ENCODE measurements around the gene LRP2. TPM values are rescaled to one million over a fixed set of nuclear protein-coding genes. Genes with fewer than 3 reads are reported as not detected.
A peak's percentile ranks its signal among the peaks of the same experiment; 100 is the strongest.

The LRP2 gene
- total RNA-seq, 1 experiment from 2014 or later: 0.59 TPM

- TF ChIP-seq, protein P1, sequence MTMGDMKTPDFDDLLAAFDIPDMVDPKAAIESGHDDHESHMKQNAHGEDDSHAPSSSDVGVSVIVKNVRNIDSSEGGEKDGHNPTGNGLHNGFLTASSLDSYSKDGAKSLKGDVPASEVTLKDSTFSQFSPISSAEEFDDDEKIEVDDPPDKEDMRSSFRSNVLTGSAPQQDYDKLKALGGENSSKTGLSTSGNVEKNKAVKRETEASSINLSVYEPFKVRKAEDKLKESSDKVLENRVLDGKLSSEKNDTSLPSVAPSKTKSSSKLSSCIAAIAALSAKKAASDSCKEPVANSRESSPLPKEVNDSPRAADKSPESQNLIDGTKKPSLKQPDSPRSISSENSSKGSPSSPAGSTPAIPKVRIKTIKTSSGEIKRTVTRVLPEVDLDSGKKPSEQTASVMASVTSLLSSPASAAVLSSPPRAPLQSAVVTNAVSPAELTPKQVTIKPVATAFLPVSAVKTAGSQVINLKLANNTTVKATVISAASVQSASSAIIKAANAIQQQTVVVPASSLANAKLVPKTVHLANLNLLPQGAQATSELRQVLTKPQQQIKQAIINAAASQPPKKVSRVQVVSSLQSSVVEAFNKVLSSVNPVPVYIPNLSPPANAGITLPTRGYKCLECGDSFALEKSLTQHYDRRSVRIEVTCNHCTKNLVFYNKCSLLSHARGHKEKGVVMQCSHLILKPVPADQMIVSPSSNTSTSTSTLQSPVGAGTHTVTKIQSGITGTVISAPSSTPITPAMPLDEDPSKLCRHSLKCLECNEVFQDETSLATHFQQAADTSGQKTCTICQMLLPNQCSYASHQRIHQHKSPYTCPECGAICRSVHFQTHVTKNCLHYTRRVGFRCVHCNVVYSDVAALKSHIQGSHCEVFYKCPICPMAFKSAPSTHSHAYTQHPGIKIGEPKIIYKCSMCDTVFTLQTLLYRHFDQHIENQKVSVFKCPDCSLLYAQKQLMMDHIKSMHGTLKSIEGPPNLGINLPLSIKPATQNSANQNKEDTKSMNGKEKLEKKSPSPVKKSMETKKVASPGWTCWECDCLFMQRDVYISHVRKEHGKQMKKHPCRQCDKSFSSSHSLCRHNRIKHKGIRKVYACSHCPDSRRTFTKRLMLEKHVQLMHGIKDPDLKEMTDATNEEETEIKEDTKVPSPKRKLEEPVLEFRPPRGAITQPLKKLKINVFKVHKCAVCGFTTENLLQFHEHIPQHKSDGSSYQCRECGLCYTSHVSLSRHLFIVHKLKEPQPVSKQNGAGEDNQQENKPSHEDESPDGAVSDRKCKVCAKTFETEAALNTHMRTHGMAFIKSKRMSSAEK (CRISPR knock-in tag; IDR thresholded peaks at IDR 0.05; ENCODE audit: borderline replicate concordance): no peak
- TF ChIP-seq TEAD4 (CRISPR knock-in tag; IDR thresholded peaks at IDR 0.05): no peak
Observed at GRCh38 chr2:169397697-169398096, 35.4 kb upstream of the LRP2 start (continued).

DNA sequence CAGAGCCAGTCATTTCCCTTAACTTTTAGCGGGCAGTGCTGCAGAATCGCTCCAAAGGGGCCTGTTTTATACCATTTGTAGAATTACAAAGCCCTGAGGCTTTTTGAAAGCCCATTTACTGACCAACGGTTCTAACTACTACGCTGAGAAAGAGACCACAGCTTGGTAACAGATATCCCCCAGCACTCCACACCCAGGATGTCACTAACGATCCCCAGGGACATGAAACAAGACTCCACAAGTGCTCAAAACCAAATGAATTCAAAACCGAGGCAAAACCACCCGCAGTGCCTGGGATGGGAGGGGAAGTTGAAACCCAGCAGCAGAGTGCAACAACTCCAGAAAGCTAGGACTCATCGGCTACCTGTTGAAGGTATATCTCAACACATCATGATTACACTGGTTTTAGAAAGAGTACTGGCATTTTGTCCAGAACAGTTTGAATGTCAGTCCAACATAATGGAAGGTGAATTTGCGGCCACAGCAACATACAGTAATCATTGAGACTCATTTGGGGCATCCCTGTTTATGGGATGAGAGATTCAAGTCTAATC is 33.6 kb upstream of the LRP2 start:
- DNase-seq (ENCODE audit: low spot score) (no peak), ATAC-seq (peak; percentile 46; the same call in 1 of the 2 replicates)
- H3K4me1 Mint-ChIP-seq: peaks cover 27% of the 10 kb centered on the region
- CTCF ChIA-PET: interaction anchor here (0.8 to 1.8 kb wide), 2 partner anchors 174 to 288 kb away, joined by 4 read pairs; no protein-coding TSS in a partner anchor
- no peak for TF ChIP-seq ZNF396 (CRISPR knock-in tag; IDR thresholded peaks at IDR 0.05; ENCODE audit: borderline replicate concordance)
- H3K27me3 Mint-ChIP-seq (ENCODE audit: low read depth): peaks cover 6% of the 10 kb centered on the region; the same call in 1 of the 2 replicates
- no peak overlapping the region for H3K4me3 Mint-ChIP-seq
- H3K27ac Mint-ChIP-seq: no peak overlapping the region
- H3K9me3 Mint-ChIP-seq: peaks cover 16% of the 10 kb centered on the region
- POLR2A ChIA-PET: no interaction called here
- peaks cover 13% of the 10 kb centered on the region for H3K36me3 Mint-ChIP-seq

DNA sequence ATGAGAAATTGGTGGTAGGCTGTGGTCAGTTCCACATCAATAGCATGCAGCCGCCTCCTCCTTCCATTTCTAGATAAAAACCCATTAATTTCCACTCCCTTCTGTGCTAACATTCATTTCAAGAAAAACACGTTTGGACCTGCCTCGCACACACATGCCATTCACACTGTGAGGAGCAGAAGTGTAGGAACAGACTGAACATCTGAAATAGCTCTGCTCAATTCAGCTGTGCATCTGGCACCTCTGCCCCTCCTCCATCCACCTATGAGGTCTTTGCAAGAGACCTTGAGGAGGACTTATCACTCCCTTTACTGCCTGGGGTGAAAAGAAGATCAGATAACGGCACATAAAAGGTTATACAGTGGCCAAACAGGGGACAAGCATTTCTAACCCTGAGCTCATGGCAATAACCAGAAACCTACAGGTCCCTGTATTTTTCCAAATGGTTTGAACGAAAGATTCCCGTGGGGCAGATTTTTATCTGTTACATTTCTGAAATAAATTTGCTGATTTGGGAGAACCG is 30.8 kb upstream of the LRP2 start:
- TF ChIP-seq NR3C1 (CRISPR knock-in tag; conservative IDR thresholded peaks at IDR 0.05; ENCODE audit: low read depth): no peak
- TF ChIP-seq PRDM15 (CRISPR knock-in tag; IDR thresholded peaks at IDR 0.05): no peak
- no peak for TF ChIP-seq ATF1 (CRISPR knock-in tag; IDR thresholded peaks at IDR 0.05)
- TF ChIP-seq ZNF512 (CRISPR knock-in tag; IDR thresholded peaks at IDR 0.05; ENCODE audit: borderline replicate concordance): no peak
- no peak for TF ChIP-seq TP53 (CRISPR knock-in tag; IDR thresholded peaks at IDR 0.05)
- TF ChIP-seq SMAD3 (CRISPR knock-in tag; IDR thresholded peaks at IDR 0.05; ENCODE audit: borderline replicate concordance): no peak
- TF ChIP-seq, protein P2, sequence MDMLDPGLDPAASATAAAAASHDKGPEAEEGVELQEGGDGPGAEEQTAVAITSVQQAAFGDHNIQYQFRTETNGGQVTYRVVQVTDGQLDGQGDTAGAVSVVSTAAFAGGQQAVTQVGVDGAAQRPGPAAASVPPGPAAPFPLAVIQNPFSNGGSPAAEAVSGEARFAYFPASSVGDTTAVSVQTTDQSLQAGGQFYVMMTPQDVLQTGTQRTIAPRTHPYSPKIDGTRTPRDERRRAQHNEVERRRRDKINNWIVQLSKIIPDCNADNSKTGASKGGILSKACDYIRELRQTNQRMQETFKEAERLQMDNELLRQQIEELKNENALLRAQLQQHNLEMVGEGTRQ (CRISPR knock-in tag; IDR thresholded peaks at IDR 0.05): no peak
- no peak for TF ChIP-seq CREB1 (CRISPR knock-in tag; IDR thresholded peaks at IDR 0.05)
- TF ChIP-seq IRF1 (CRISPR knock-in tag; IDR thresholded peaks at IDR 0.05): no peak
- POLR2A ChIA-PET: no interaction called here
- Mint-ChIP-seq H3K4me3 (no peak overlapping the region), H3K4me1 (peaks cover 30% of the 10 kb centered on the region), H3K27me3 (ENCODE audit: low read depth) (peaks cover 2% of the 10 kb centered on the region; the same call in 1 of the 2 replicates), H3K9me3 (no peaks in the 10 kb centered on the region), H3K36me3 (no peaks in the 10 kb centered on the region), H3K27ac (no peak overlapping the region)
- ATAC-seq (no peak), DNase-seq (ENCODE audit: low spot score) (no peak)
- CTCF ChIA-PET: interaction anchor here (1.0 to 2.5 kb wide), 2 partner anchors 171 to 283 kb away, joined by 4 to 7 read pairs; no protein-coding TSS in a partner anchor

All from WTC11 (cell line).